K562 (cell line): ENCODE results near the gene TUBGCP6. TPM values are rescaled to one million over a fixed set of nuclear protein-coding genes. Genes with fewer than 3 reads are reported as not detected.

ENCODE experiments used
- E4F1 ChIP-seq: fragments of 250-450 bp; sonication (Bioruptor Pico); IDR thresholded peaks from 2 replicates; pipeline ENCODE4 v1.5.0; 2021; ENCODE audit warnings: mild to moderate bottlenecking, borderline replicate concordance
- ELF1 ChIP-seq: fragments of 200-800 bp; sonication (Bioruptor generic); IDR thresholded peaks from 2 replicates; pipeline ENCODE4 v1.6.1; 2016; ENCODE audit warnings: missing genetic modification characterization, missing compliant biosample characterization
- HMGXB4 ChIP-seq: sonication (generic); formaldehyde crosslinking; IDR thresholded peaks from 2 replicates; pipeline ENCODE4 v1.8.1; 2023; ENCODE audit warnings: mild to moderate bottlenecking, missing genetic modification reagents
- IRF1 ChIP-seq: sonication (generic); formaldehyde crosslinking; IDR thresholded peaks from 2 replicates; pipeline ENCODE4 v1.8.0; 2022; ENCODE audit warnings: missing genetic modification reagents, mild to moderate bottlenecking, borderline replicate concordance
- NR3C1 ChIP-seq: sonication (generic); formaldehyde crosslinking; IDR thresholded peaks from 2 replicates; pipeline ENCODE4 v1.8.1; 2022; ENCODE audit warnings: missing genetic modification reagents
- PPARD ChIP-seq: fragments of 250-450 bp; sonication (Bioruptor Pico); IDR thresholded peaks from 2 replicates; pipeline ENCODE4 v1.8.0; 2022; ENCODE audit warnings: inconsistent platforms, mild to moderate bottlenecking, moderate library complexity
- REST ChIP-seq, 2 experiments: fragments of 450-650 bp; formaldehyde crosslinking in 1 of 2; IDR thresholded peaks; 2 replicates each; pipeline versions ENCODE4 v1.4.0 to v1.6.1; 2014 to 2020; ENCODE audit warnings: mild to moderate bottlenecking in 2 of 2, borderline replicate concordance in 1 of 2, low read depth in 1 of 2
- TSC22D4 ChIP-seq: fragments of 450-650 bp; IDR thresholded peaks from 2 replicates; pipeline ENCODE4 v1.6.1; 2016; ENCODE audit warnings: missing genetic modification characterization, missing biosample characterization, control low read depth
- ZFP1 ChIP-seq: fragments of 450-650 bp; formaldehyde crosslinking; IDR thresholded peaks from 2 replicates; pipeline ENCODE4 v1.4.0; 2020; ENCODE audit warnings: mild to moderate bottlenecking, mixed read lengths
- ZNF766 ChIP-seq: fragments of 200-800 bp; sonication (Bioruptor generic); conservative IDR thresholded peaks from 2 replicates; pipeline ENCODE4 v1.6.1; 2016; ENCODE audit warnings: missing genetic modification characterization, missing compliant biosample characterization
- polyA plus RNA-seq, 8 experiments: library from polyadenylated mRNA; depleted of rRNA in 4 of 8; stranded (reverse) in 5 of 8; unstranded in 3 of 8; fragments of >200 nt; fragmentation: Nextera tagmentation in 2 of 8; fragmentation: Illumina TruSeq in 1 of 8; extraction: Ambion mirVana in 2 of 8; extraction: Trizol in 1 of 8; gene quantifications; 2 replicates each; pipeline versions ENCODE4 v1.2.1 to v1.2.3, GENCODE V29; 2011 to 2014; ENCODE audit warnings: inconsistent platforms in 1 of 8, missing spikeins in 1 of 8
- total RNA-seq, 7 experiments: library from RNA; depleted of rRNA in 6 of 7; stranded (reverse); fragments of >200 nt in 6 of 7; fragmentation: Illumina TruSeq in 2 of 7; extraction: Trizol in 2 of 7; gene quantifications; 2 replicates each; pipeline versions ENCODE4 v1.2.1 to v1.2.3, GENCODE V29; 2011 to 2021; ENCODE audit warnings: low replicate concordance in 1 of 7

Gene TUBGCP6
- total and polyA plus RNA-seq, 9 of the 15 experiments (the other 6 are each of a cell fraction or from before 2014, with no cell fraction given) = 0.76 to 33.0 (median 10.1) TPM

- TF ChIP-seq REST (IDR thresholded peaks at IDR 0.05; ENCODE audit: borderline replicate concordance) (no peak), REST (CRISPR knock-in tag; IDR thresholded peaks at IDR 0.05; ENCODE audit: low read depth) (no peak), PPARD (CRISPR knock-in tag) (no peak), ZNF766 (CRISPR knock-in tag) (no peak), TSC22D4 (no peak), E4F1 (CRISPR knock-in tag) (no peak), HMGXB4 (CRISPR knock-in tag) (no peak), ELF1 (tag) (no peak), IRF1 (no peak), NR3C1 (CRISPR knock-in tag) (no peak), ZFP1 (CRISPR knock-in tag) (no peak)
These were observed 31.6 kb downstream of the TUBGCP6 start (continued) for GRCh38 chr22:50213263-50213662.
